ENCODE measurements around the gene CREM.

Gene CREM

GRCh38 chr10:35237766-35238512 lies 111.3 kb downstream of the CREM start:
- TF ChIP-seq, protein P1, sequence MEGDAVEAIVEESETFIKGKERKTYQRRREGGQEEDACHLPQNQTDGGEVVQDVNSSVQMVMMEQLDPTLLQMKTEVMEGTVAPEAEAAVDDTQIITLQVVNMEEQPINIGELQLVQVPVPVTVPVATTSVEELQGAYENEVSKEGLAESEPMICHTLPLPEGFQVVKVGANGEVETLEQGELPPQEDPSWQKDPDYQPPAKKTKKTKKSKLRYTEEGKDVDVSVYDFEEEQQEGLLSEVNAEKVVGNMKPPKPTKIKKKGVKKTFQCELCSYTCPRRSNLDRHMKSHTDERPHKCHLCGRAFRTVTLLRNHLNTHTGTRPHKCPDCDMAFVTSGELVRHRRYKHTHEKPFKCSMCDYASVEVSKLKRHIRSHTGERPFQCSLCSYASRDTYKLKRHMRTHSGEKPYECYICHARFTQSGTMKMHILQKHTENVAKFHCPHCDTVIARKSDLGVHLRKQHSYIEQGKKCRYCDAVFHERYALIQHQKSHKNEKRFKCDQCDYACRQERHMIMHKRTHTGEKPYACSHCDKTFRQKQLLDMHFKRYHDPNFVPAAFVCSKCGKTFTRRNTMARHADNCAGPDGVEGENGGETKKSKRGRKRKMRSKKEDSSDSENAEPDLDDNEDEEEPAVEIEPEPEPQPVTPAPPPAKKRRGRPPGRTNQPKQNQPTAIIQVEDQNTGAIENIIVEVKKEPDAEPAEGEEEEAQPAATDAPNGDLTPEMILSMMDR (conservative IDR thresholded peaks at IDR 0.05; ENCODE audit: low read length), result no peak
- no peak overlapping the region for H3K4me3 ChIP-seq (ENCODE audit: low read length)
- no peak for DNase-seq (ENCODE audit: low read depth)

GRCh38 chr10:35244549-35244948 lies 117.9 kb downstream of the CREM start:
- H3K4me3 ChIP-seq (ENCODE audit: low read length), result no peak overlapping the region
- DNase-seq (ENCODE audit: low read depth), result no peak
- TF ChIP-seq, protein P1 (conservative IDR thresholded peaks at IDR 0.05; ENCODE audit: low read length), result no peak

DNA sequence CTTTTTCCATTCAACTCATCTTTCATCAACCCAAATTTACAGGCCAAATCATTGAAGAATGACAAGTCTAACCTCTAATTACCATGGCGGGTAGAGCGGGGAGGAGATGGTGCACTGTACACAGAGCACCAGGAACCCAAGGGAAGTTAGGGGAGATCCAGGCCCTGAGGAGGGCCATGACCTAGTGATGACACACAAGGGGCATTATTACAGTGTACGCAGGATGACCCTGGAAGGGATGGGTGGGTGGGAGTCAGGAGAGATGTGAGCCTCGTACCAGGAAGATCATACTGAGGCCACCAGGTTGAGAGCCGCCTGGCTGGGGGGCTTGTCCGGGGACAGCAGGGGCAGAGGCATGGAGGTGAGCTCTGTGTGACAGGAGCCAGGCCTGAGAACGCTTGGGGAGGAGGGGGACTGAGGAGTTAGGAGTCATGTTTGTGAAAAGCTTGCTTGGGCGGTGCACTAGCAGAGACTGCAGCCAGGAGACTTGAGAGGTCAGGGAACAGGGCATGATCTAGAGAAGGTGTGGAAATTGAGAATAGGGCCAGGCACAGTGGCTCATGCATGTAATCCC lies 120.2 kb downstream of the CREM start:
- H3K4me3 ChIP-seq (ENCODE audit: low read length), result no peak overlapping the region
- TF ChIP-seq, protein P1 (conservative IDR thresholded peaks at IDR 0.05; ENCODE audit: low read length), result no peak
- no peak for DNase-seq (ENCODE audit: low read depth)

- H3K4me3 ChIP-seq (ENCODE audit: low read length), result no peak overlapping the region
- DNase-seq (ENCODE audit: low read depth), result no peak
- TF ChIP-seq, protein P1 (conservative IDR thresholded peaks at IDR 0.05; ENCODE audit: low read length), result no peak
Observed at GRCh38 chr10:35251373-35252100, 124.9 kb downstream of the CREM start.

- no peak overlapping the region for H3K4me3 ChIP-seq (ENCODE audit: low read length)
- TF ChIP-seq, protein P1 (conservative IDR thresholded peaks at IDR 0.05; ENCODE audit: low read length), result no peak
- DNase-seq (ENCODE audit: low read depth), result no peak
Observed at GRCh38 chr10:35257057-35257983, 130.7 kb downstream of the CREM start.

DNA sequence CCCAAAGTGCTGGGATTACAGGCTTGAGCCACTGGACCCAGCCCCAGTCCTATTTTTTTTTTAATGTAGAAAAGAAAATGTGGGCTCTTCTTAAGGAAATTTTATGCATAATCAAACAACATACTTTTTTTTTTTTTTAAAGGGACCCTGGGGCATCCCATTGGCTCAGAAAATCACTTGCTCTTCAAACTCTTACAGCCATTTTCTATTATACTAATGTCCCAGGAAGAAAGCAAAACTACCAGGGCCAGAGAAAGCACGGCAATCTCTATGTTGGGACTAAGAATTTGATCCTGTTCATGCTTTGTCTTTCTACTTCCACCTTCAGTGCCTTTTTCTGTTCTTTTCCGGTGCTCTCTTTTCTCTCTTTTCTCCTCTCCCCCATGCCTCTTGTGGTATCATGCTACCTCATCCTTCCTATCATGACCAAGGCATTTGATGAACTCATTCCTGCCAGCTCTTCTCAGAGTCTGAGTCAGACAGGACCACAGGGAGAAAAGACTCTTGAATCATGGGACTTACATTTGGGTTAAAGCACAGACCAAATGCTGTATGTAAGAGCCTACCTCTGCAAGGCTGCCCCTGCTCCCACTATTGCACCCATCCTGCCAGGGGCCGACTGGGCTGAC lies 133.2 kb downstream of the CREM start:
- peak; percentile 88 for DNase-seq (ENCODE audit: low read depth)
- TF ChIP-seq, protein P1 (conservative IDR thresholded peaks at IDR 0.05; ENCODE audit: low read length), result no peak
- no peak overlapping the region for H3K4me3 ChIP-seq (ENCODE audit: low read length)

All from AG10803 (cell line).